Body of pancreas (tissue), 4 donors: ENCODE measurements around the gene INTS13. TPM values are rescaled to one million over a fixed set of nuclear protein-coding genes. Genes with fewer than 3 reads are reported as not detected.
"Not testable (repeated sequence)": the region's sequence is repeated elsewhere in the genome, so short reads cannot be mapped to it uniquely, and the experiment has no call there.

Source experiments
- ATAC-seq: fragments of 150-250 bp; one replicate; pipeline ENCODE4 v1.9.1; 2016
- DNase-seq, 4 donors: peaks; one replicate each; pipeline ENCODE4 v3.0.0-alpha.2; 2019
- H3K27ac ChIP-seq, 4 donors: fragments of 200-600 bp; sonication (generic); 1 replicate in 3 of 4; 2 replicates in 1 of 4; pipeline versions ENCODE4 v1.5.1 to v1.6.1; 2016 to 2019; ENCODE audit warnings: mild to moderate bottlenecking in 1 of 4, mixed read lengths in 1 of 4, moderate library complexity in 1 of 4
- H3K27me3 ChIP-seq, 2 donors: fragments of 200-600 bp; sonication (generic); one replicate each; pipeline ENCODE4 v1.6.0; 2016; ENCODE audit warnings: mild to moderate bottlenecking in 1 of 2
- H3K36me3 ChIP-seq, 2 donors: fragments of 200-600 bp; sonication (generic); replicated peaks in 1 of 2; 2 replicates each; pipeline ENCODE4 v1.5.1; 2016; ENCODE audit warnings: low read depth in 2 of 2; ENCODE audit not compliant: insufficient read depth in 1 of 2
- H3K4me1 ChIP-seq: fragments of 200-600 bp; sonication (generic); one replicate; pipeline ENCODE4 v1.6.0; 2016
- H3K4me3 ChIP-seq, 2 donors: fragments of 200-600 bp; sonication (generic); 1 replicate in 1 of 2; 2 replicates in 1 of 2; pipeline ENCODE4 v1.5.1; 2016 to 2019
- H3K9me3 ChIP-seq, 3 donors: fragments of 200-600 bp; sonication (generic); 1 replicate in 2 of 3; 2 replicates in 1 of 3; pipeline ENCODE4 v1.5.1; 2016
- POLR2A ChIP-seq, 3 donors: fragments of 450-650 bp; IDR thresholded peaks; one replicate each; pipeline ENCODE4 v1.6.1; 2016; ENCODE audit warnings: antibody characterized with exemption in 3 of 3, mild to moderate bottlenecking in 2 of 3
- WGBS, 2 donors: methylation state at CpG; one replicate each; pipeline ENCODE4 v1.1.5; 2017; 5-methylcytosine and 5-hydroxymethylcytosine counted together
- intact Hi-C: fragments of 100-400 bp; cut with DNase I; formaldehyde crosslinking; loops from one replicate; pipeline ENCODE4 v1.15.1; 2023
- total RNA-seq, 2 donors: library from RNA; depleted of rRNA; stranded (reverse); fragments of >200 nt; gene quantifications; one replicate each; pipeline ENCODE4 v1.1.0, GENCODE V29; 2016
- TF ChIP-seq, protein P1 (sequence below), 7 experiments: fragments of 450-650 bp in 4 of 7; fragments of 200-600 bp in 3 of 7; sonication (generic) in 3 of 7; IDR thresholded peaks; one replicate each; pipeline ENCODE4 v1.5.1; 2016 to 2019; ENCODE audit warnings: antibody characterized with exemption in 7 of 7

Gene INTS13
- total RNA-seq, 2 donors from 2014 or later = 12.9 to 13.0 TPM

DNA sequence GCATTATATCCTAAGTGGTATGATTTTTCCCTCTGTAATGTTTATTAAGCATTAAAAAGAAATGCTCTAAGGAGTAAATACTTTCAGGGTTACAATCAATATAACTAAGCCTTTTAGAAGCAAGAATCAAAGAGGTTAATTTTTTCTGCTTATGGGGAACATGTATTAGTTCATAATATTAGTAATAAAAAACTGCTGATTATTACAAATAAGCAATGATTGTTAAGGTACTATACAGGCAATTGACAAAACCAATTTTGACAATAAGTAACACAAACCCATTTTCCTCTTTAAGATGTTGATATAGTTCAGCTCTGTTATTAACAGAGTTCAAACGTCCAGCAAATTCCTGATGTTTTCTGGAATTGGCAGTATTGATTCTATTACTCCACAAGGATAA lies 31.8 kb downstream of the INTS13 start:
- ATAC-seq (no peak), DNase-seq (no peak)
- TF ChIP-seq, protein P1, sequence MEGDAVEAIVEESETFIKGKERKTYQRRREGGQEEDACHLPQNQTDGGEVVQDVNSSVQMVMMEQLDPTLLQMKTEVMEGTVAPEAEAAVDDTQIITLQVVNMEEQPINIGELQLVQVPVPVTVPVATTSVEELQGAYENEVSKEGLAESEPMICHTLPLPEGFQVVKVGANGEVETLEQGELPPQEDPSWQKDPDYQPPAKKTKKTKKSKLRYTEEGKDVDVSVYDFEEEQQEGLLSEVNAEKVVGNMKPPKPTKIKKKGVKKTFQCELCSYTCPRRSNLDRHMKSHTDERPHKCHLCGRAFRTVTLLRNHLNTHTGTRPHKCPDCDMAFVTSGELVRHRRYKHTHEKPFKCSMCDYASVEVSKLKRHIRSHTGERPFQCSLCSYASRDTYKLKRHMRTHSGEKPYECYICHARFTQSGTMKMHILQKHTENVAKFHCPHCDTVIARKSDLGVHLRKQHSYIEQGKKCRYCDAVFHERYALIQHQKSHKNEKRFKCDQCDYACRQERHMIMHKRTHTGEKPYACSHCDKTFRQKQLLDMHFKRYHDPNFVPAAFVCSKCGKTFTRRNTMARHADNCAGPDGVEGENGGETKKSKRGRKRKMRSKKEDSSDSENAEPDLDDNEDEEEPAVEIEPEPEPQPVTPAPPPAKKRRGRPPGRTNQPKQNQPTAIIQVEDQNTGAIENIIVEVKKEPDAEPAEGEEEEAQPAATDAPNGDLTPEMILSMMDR (IDR thresholded peaks at IDR 0.05) = no peak
- TF ChIP-seq POLR2A (IDR thresholded peaks at IDR 0.05) = no peak
- H3K36me3 ChIP-seq = peaks cover 4 to 12% of the 10 kb centered on the region in 2 donors
- peaks cover 20% of the 10 kb centered on the region for H3K4me1 ChIP-seq
- H3K27me3 ChIP-seq = no peaks in the 10 kb centered on the region
- no peak overlapping the region for H3K4me3 ChIP-seq
- 18 to 24% methylated on average over 1 of the region's 1 CpG for WGBS, 2 donors
- intact Hi-C loops = no loop called here
- peak overlapping the region in 3 of 4 donors; percentile 55 to 77 (median 71) for H3K27ac ChIP-seq
- no peaks in the 10 kb centered on the region for H3K9me3 ChIP-seq

DNA sequence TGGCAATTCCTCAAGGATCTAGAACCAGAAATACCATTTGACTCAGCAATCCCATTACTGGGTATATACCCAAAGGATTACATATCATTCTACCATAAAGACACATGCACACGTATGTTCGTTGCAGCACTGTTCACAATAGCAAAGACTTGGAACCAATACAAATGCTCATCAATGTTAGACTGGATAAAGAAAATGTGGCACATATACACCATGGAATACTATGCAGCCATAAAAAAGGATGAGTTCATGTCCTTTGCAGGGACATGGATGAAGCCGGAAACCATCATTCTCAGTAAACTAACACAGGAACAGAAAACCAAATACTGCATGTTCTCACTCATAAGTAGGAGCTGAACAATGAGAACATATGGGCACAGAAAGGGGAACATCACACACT lies 34.4 kb downstream of the INTS13 start:
- H3K9me3 ChIP-seq, H3K36me3 ChIP-seq, intact Hi-C loops, H3K27ac ChIP-seq, H3K4me3 ChIP-seq, ATAC-seq, DNase-seq, H3K27me3 ChIP-seq: not testable (repeated sequence)
- 65% methylated on average over 3 of the region's 3 CpGs for WGBS, 2 donors
- peaks cover 20% of the 10 kb centered on the region for H3K4me1 ChIP-seq

DNA sequence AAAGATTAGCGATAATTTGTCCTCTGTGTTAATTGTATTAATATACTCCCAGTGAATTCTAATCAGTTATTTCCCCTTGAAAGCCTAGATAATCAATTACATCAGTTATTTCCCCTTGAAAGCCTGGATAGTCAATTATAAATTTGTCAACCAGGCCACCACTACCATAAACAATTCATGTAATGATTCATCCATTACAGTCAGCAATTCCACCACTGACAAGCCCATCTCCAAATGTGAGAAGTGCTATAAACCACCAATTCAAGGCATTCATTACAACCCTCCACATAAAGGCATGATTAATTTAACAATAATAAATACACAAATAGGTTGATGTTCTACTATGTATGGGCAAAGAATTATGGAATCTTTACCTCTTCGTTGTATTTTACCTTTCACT lies 40.9 kb downstream of the INTS13 start:
- intact Hi-C loops = loop anchor here (10.0 kb wide), 1 partner anchor 62 kb away; the partner anchor contains the start of gene ITPR2
- Histone ChIP-seq H3K27ac (no peak overlapping the region), H3K4me1 (no peaks in the 10 kb centered on the region), H3K9me3 (no peaks in the 10 kb centered on the region), H3K27me3 (no peaks in the 10 kb centered on the region), H3K36me3 (peaks cover 0 to 1% of the 10 kb centered on the region in 2 donors), H3K4me3 (no peak overlapping the region)
- 89 to 95% methylated on average over 2 of the region's 2 CpGs for WGBS, 2 donors
- no peak for DNase-seq
- ATAC-seq = no peak
- no peak for TF ChIP-seq POLR2A (IDR thresholded peaks at IDR 0.05)

DNA sequence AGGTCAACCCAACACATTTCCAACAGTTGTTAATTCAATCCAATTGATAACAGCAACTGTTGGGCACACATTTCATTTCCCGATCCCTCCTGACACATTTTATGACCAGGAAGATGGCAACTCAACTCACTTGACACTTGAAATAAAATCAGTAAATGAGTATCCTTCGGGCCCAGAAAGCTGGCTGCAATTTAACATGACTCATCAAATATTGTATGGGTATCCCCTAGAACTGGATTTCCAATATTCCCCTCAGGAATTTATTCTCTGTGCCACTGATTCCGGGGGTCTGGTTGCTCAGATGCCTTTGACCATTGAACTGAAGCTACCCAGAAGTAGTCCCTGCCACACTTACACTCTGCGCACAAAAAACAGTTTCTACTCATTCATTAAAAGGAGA lies 42.1 kb downstream of the INTS13 start:
- no peak overlapping the region for H3K4me3 ChIP-seq
- H3K36me3 ChIP-seq = no peaks in the 10 kb centered on the region
- ATAC-seq (no peak), DNase-seq (no peak)
- no peaks in the 10 kb centered on the region for H3K4me1 ChIP-seq
- H3K27ac ChIP-seq = no peak overlapping the region
- no peaks in the 10 kb centered on the region for H3K27me3 ChIP-seq
- WGBS, 2 donors = 92 to 94% methylated on average over 4 of the region's 4 CpGs
- TF ChIP-seq, protein P1 (IDR thresholded peaks at IDR 0.05) = no peak
- TF ChIP-seq POLR2A (IDR thresholded peaks at IDR 0.05) = no peak
- no peaks in the 10 kb centered on the region for H3K9me3 ChIP-seq
- intact Hi-C loops = loop anchor here (10.0 kb wide), 1 partner anchor 61 kb away; the partner anchor contains the start of gene ITPR2

DNA sequence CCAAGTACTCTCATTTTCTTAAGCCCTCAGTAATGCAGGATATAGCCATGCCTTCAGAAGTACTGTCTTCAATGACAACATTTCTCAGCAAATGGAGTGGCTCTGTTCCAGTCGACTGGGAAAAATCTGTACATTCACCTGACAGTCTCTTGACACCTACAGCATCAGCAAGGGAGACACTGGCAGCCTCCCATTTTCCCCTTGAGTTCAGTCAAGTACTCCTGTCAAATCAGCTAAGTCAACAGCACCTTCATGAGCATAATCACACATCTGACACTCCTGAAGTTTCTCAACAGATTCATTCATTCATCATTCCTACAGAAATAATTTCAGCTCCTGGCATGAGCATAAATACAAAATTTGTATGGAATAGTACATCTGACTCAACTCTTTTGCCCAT lies 46.1 kb downstream of the INTS13 start:
- no peak overlapping the region for H3K27ac ChIP-seq
- no peak overlapping the region for H3K4me3 ChIP-seq
- no peaks in the 10 kb centered on the region for H3K27me3 ChIP-seq
- no peaks in the 10 kb centered on the region for H3K4me1 ChIP-seq
- ATAC-seq = no peak
- WGBS, 2 donors = 58 to 75% methylated on average over 1 of the region's 1 CpG
- TF ChIP-seq POLR2A (IDR thresholded peaks at IDR 0.05) = no peak
- TF ChIP-seq, protein P1 (IDR thresholded peaks at IDR 0.05) = no peak
- no peaks in the 10 kb centered on the region for H3K36me3 ChIP-seq
- no peaks in the 10 kb centered on the region for H3K9me3 ChIP-seq
- DNase-seq = no peak
- intact Hi-C loops = loop anchor here (10.0 kb wide), 1 partner anchor 57 kb away; the partner anchor contains the start of gene ITPR2

DNA sequence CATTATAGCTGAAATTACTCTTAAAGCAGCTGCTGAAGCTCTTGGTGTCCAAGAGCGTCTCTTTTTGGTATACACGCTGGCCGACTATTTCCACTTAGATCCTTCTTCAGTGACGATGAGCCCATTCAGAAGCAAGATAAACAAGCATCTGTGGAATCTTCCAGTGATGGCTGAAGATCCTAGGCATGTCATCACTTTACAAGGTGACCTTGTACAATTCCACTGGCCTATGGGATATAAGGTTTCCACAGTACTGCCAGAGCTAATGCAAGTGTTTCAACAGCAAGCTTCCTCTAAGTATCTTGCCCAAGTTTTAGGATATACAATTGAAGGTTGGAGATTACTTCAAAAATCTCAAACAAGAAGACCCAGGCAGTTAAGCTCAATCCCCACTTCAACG lies 47.0 kb downstream of the INTS13 start:
- no peaks in the 10 kb centered on the region for H3K9me3 ChIP-seq
- no peak overlapping the region for H3K27ac ChIP-seq
- no peaks in the 10 kb centered on the region for H3K4me1 ChIP-seq
- H3K27me3 ChIP-seq = no peaks in the 10 kb centered on the region
- ATAC-seq (no peak), DNase-seq (no peak)
- TF ChIP-seq, protein P1 (IDR thresholded peaks at IDR 0.05) = no peak
- TF ChIP-seq POLR2A (IDR thresholded peaks at IDR 0.05) = no peak
- intact Hi-C loops = loop anchor here (10.0 kb wide), 1 partner anchor 56 kb away; the partner anchor contains the start of gene ITPR2
- no peaks in the 10 kb centered on the region for H3K36me3 ChIP-seq
- 92 to 93% methylated on average over 5 of the region's 5 CpGs for whole genome bisulfite sequencing, 2 donors
- no peak overlapping the region for H3K4me3 ChIP-seq
